GM18502 (cell line): ENCODE data around the gene TMPRSS4.

ENCODE experiments used
- ATAC-seq: cut with Tn5 transposase; IDR thresholded peaks from one replicate; pipeline ENCODE4 v1.9.1; 2021; ENCODE audit warnings: mild to moderate bottlenecking; ENCODE audit not compliant: unreplicated experiment, poor library complexity

The TMPRSS4 gene

GRCh38 chr11:118100691-118101232 lies 23.9 kb downstream of the TMPRSS4 start:
- ATAC-seq = no peak

DNA sequence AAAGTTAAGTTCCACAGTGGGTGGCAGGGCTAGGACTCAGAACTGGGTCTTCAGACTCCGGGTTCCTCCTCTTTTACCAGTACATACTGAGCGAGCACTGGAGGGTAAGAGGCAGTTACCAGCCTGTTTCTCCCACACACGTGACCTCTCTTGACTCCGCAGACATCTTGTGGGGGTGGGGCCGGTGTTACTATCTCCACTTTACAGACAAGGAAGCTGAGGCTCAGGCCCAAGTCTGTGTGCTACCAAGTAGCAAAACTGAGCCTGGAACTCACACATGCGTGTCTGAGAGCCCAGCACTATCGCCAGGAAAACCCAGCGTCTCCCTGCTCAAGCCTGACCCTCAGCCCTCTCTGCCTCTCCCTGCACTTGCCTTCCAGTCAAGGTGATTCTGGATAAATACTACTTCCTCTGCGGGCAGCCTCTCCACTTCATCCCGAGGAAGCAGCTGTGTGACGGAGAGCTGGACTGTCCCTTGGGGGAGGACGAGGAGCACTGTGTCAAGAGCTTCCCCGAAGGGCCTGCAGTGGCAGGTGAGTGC lies 25.9 kb downstream of the TMPRSS4 start:
- ATAC-seq = no peak

DNA sequence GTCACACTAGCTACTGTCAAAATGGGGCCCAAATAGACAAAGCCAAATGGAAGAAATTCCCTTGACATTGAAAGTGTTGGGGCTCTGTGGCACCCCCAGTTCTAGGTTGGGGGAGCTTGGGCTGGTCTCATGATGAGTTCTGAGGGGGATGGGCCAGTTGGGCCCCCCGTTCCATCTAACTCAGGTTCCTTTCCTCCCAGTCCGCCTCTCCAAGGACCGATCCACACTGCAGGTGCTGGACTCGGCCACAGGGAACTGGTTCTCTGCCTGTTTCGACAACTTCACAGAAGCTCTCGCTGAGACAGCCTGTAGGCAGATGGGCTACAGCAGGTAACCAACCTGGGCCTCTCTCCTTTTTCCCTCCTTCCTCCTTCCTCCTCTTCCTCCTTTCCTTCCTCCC lies 27.6 kb downstream of the TMPRSS4 start:
- ATAC-seq = no peak

DNA sequence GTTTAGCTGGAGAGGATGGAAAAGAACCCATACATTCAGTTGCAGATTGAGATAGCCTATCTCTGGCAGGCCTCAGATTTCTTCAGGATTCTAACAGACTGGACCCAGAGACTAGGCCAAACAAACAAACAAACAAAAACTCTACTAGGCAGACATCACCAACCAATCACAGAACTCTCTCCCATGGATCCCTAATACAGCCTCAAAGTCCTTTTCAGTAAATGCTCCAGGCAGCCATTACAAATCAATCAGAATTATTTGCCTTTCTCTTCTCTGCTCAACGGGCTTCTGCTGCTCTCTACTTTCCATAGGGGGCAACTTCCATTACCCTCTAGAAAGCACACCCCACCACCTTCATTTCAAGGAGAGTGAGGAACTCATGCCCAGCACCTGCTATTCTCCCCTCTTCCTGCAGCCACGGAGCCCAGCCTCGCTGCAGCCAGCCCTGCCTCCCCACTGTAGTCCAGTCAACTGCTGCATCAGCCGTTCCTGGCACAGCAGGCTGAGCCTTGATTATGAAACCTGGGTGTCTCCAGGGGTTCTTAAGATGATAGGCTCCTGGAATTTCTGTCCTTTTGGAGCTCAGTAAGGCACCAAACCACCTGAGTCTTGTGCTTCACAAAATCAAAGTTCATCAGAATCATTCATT lies 28.9 kb downstream of the TMPRSS4 start:
- ATAC-seq = no peak

DNA sequence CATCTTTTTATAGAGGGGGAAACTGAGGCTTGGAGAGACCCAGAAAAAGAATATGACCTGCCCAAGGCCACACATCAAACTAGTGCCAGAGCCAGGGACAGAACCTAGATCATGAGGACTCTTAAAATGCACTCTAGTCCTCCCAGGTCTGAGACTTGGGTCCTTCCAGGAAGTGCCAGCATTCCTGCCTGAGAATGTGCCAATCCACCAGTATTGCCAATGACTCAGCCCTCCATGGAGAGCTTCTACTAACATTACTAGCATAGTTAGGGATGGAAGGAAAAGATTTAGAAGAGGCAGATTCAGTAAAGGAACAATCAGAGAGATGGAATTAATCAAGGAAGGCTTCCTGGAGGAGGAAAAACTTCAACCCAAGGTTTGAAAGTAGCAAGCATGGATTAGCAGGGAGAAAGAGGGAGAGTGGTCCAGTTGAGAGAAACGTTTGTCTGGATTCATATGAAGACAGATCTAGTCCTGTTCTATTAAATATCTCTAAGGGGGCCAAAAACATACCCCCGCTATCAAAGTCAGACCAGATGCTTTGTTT lies 30.0 kb downstream of the TMPRSS4 start:
- no peak for ATAC-seq

DNA sequence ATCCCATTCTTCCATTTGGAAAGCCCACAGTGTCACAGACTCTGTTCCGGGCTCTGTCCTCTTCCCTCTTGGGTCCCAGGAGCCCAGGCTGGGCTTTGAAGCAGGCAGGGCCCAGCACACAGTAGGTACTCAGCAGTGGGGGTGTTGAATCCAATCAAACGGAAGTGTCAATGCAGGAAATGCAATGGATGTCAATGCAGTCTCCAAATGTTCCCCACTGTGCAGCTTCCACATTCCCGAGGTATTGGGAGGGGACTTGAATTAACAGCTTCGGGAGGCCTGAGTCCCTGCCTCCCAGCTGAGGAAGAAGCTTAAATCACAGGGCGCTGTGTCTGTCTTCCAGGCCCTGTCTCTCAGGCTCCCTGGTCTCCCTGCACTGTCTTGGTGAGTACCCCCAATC lies 31.6 kb downstream of the TMPRSS4 start:
- no peak for ATAC-seq

GRCh38 chr11:118109231-118109630 lies 32.4 kb downstream of the TMPRSS4 start:
- no peak for ATAC-seq

GRCh38 chr11:118111019-118111743 lies 34.3 kb downstream of the TMPRSS4 start:
- no peak for ATAC-seq

- no peak for ATAC-seq
Measured at GRCh38 chr11:118111744-118112035, 34.8 kb downstream of the TMPRSS4 start.

GRCh38 chr11:118112711-118113430 lies 36.0 kb downstream of the TMPRSS4 start:
- ATAC-seq = no peak

DNA sequence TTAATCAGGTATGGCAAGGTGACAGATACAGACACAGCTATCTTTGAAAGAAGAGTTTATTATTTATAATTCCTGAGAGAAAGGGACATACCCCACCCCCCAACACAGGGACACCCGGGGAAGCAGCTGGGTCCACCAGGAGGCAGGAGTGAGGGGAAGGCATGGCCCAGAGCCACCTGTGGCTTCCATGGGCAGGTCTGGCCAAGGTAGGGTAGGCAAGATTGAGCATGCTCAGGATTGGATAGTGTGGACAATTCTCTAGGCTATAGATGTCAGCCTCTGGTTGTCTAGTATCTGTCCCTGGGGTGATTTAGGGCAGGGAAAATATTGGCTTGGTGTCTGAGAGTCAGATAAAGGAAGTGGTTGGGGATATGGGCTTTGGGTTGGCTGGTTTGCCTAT lies 37.4 kb downstream of the TMPRSS4 start:
- no peak for ATAC-seq

GRCh38 chr11:118115048-118115447 lies 38.2 kb downstream of the TMPRSS4 start:
- ATAC-seq = no peak

- ATAC-seq = no peak
Measured at GRCh38 chr11:118117790-118118601, 41.1 kb downstream of the TMPRSS4 start.

DNA sequence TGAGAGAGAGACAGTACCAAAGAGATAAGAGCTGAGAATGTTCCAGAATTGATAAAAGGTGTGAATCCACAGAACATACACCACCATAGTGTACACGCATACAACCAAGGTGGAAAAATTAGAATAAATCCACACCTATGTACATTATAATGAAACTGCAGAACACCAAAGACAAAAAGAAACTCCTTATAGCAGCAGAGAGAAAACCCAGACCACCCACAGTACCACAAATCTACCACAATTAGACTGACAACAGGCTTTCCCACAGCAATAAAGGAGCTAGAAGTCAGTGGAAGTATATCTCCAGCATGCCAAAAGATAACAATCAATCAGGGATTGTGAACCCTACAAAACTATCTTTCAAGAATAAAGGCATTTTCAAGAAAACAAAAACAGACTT lies 43.9 kb downstream of the TMPRSS4 start:
- no peak for ATAC-seq

GRCh38 chr11:118124929-118125535 lies 48.2 kb downstream of the TMPRSS4 start:
- no peak for ATAC-seq

- no peak for ATAC-seq
Measured at GRCh38 chr11:118126082-118126838, 49.4 kb downstream of the TMPRSS4 start.

GRCh38 chr11:118128310-118128709 lies 51.4 kb downstream of the TMPRSS4 start:
- ATAC-seq = no peak

GRCh38 chr11:118128721-118129470 lies 52.0 kb downstream of the TMPRSS4 start:
- ATAC-seq = no peak
